Measurements from ENCODE around the gene NPLOC4. TPM values are rescaled to one million over a fixed set of nuclear protein-coding genes. Genes with fewer than 3 reads are reported as not detected.

Gene NPLOC4
- total and polyA plus RNA-seq, 9 of the 15 experiments (the other 6 are each of a cell fraction or from before 2014, with no cell fraction given): 1.5 to 116 (median 64.5) TPM

GRCh38 chr17:81599719-81600486 is 37.0 kb downstream of the NPLOC4 start:
- DNase-seq (ENCODE audit: extremely low read depth in 1 of 4, low spot score in 3 of 4): no peak
- no peak for FAIRE-seq
- no peak for ATAC-seq
- WGBS (ENCODE audit: insufficient coverage, low coverage, missing lambda C conversion rate): 96% methylated on average over 10 of the region's 10 CpGs
- ChIA-PET POLR2A (interaction anchor here (0.7 to 2.6 kb wide), 5 partner anchors 15 to 63 kb away, joined by 3 to 10 read pairs (median 3); no protein-coding TSS in a partner anchor), CTCF (ENCODE audit: low intra/inter-chr PET ratio) (no interaction called here)
- H3K36me3 ChIP-seq (ENCODE audit: control insufficient read depth, insufficient read depth, low read length): peaks cover 89% of the 10 kb centered on the region
- H3K9me3 ChIP-seq (replicated peaks; ENCODE audit: control insufficient read depth, insufficient read depth, low read depth, low read length): no peaks in the 10 kb centered on the region; the same call in 1 of the 2 replicates
- no peak overlapping the region for H3K4me2 ChIP-seq (ENCODE audit: insufficient read depth, low read length)
- TF ChIP-seq POLR2G (IDR thresholded peaks at IDR 0.05; ENCODE audit: low read depth, low read length) (0 out of 2 replicates have a peak, but pooled peaks have one; percentile 6), KAT2B (IDR thresholded peaks at IDR 0.05; ENCODE audit: low read depth, low read length) (no peak)
- in situ Hi-C loops (cut with MboI) (no loop called here), intact Hi-C loops (cut with micrococcal nuclease) (no loop called here)
- no peaks in the 10 kb centered on the region for H3K9me1 ChIP-seq (ENCODE audit: control insufficient read depth, insufficient read depth, low read length)
- no peak overlapping the region for H3K27ac ChIP-seq (ENCODE audit: extremely low read depth, low read depth, low read length)
- no peak overlapping the region for H2AFZ ChIP-seq (ENCODE audit: low read depth, low read length)
- no TSS peak for BruUV-seq (replicated peaks)
- H3K4me3 ChIP-seq: no peak overlapping the region
- no peaks in the 10 kb centered on the region for H3K4me1 ChIP-seq (replicated peaks in 1 of 2; ENCODE audit: control insufficient read depth in 2 of 2, insufficient read depth in 2 of 2, low read length in 2 of 2)
- H3K9ac ChIP-seq (ENCODE audit: insufficient read depth in 1 of 2, low read depth in 2 of 2, low read length in 2 of 2): no peak overlapping the region
- H4K20me1 ChIP-seq (replicated peaks; ENCODE audit: control insufficient read depth, insufficient read depth, low read length): no peaks in the 10 kb centered on the region; the same call in 1 of the 2 replicates
- H3K79me2 ChIP-seq (ENCODE audit: control insufficient read depth, insufficient read depth, low read length): peaks cover 20% of the 10 kb centered on the region
- no peaks in the 10 kb centered on the region for H3K27me3 ChIP-seq (ENCODE audit: control insufficient read depth in 2 of 2, insufficient read depth in 2 of 2, low read length in 2 of 2)

GRCh38 chr17:81593105-81593871 is 43.6 kb downstream of the NPLOC4 start:
- 94% methylated on average over 11 of the region's 11 CpGs for WGBS (ENCODE audit: insufficient coverage, low coverage, missing lambda C conversion rate)
- H3K9ac ChIP-seq (ENCODE audit: insufficient read depth in 1 of 2, low read depth in 2 of 2, low read length in 2 of 2): no peak overlapping the region
- ChIA-PET POLR2A (interaction anchor here (0.6 kb wide), 1 partner anchor 34 kb away, joined by 3 read pairs; no protein-coding TSS in a partner anchor), CTCF (ENCODE audit: low intra/inter-chr PET ratio) (no interaction called here)
- H3K27ac ChIP-seq (ENCODE audit: extremely low read depth, low read depth, low read length): no peak overlapping the region
- H3K4me2 ChIP-seq (ENCODE audit: insufficient read depth, low read length): no peak overlapping the region
- H2AFZ ChIP-seq (ENCODE audit: low read depth, low read length): no peak overlapping the region
- ATAC-seq (no peak), DNase-seq (ENCODE audit: extremely low read depth in 1 of 4, low spot score in 3 of 4) (no peak), FAIRE-seq (no peak)
- intact Hi-C loops (cut with micrococcal nuclease): no loop called here
- peaks cover 91% of the 10 kb centered on the region; the same call in 2 of the 3 replicates for H3K36me3 ChIP-seq (ENCODE audit: control insufficient read depth, insufficient read depth, low read length)
- H3K4me1 ChIP-seq (replicated peaks in 1 of 2; ENCODE audit: control insufficient read depth in 2 of 2, insufficient read depth in 2 of 2, low read length in 2 of 2): no peaks in the 10 kb centered on the region
- no peaks in the 10 kb centered on the region; the same call in 1 of the 2 replicates for H3K9me3 ChIP-seq (replicated peaks; ENCODE audit: control insufficient read depth, insufficient read depth, low read depth, low read length)
- H3K27me3 ChIP-seq (ENCODE audit: control insufficient read depth in 2 of 2, insufficient read depth in 2 of 2, low read length in 2 of 2): no peaks in the 10 kb centered on the region
- no peak overlapping the region for H3K4me3 ChIP-seq
- BruUV-seq (replicated peaks): TSS peak; percentile 27
- no peaks in the 10 kb centered on the region for H4K20me1 ChIP-seq (replicated peaks; ENCODE audit: control insufficient read depth, insufficient read depth, low read length)
- H3K9me1 ChIP-seq (ENCODE audit: control insufficient read depth, insufficient read depth, low read length): peaks cover 4% of the 10 kb centered on the region
- peaks cover 3% of the 10 kb centered on the region; the same call in 2 of the 3 replicates for H3K79me2 ChIP-seq (ENCODE audit: control insufficient read depth, insufficient read depth, low read length)
- in situ Hi-C loops (cut with MboI): no loop called here
- TF ChIP-seq GTF2F1 (IDR thresholded peaks at IDR 0.05; ENCODE audit: low read depth, low read length) (no peak), SREBF1 (IDR thresholded peaks at IDR 0.05; ENCODE audit: borderline replicate concordance, low read depth, low read length) (no peak), ZNF780A (CRISPR knock-in tag; IDR thresholded peaks at IDR 0.05) (no peak), RREB1 (CRISPR knock-in tag; IDR thresholded peaks at IDR 0.05) (no peak), ZNF444 (CRISPR knock-in tag; IDR thresholded peaks at IDR 0.05) (no peak)

Data from K562 (cell line).